Fibroblast of lung (primary cell): ENCODE results near the gene STARD3NL. TPM values are rescaled to one million over a fixed set of nuclear protein-coding genes. Genes with fewer than 3 reads are reported as not detected.
"Not testable (repeated sequence)": the region's sequence is repeated elsewhere in the genome, so short reads cannot be mapped to it uniquely, and the experiment has no call there.

Experiments used
- DNase-seq, 2 donors: peaks; one replicate each; pipeline versions ENCODE4 v3.0.0 to v3.0.0-alpha.2; 2010; ENCODE audit warnings: low read depth in 2 of 2
- H2AFZ ChIP-seq: 2 replicates; pipeline ENCODE4 v1.5.1; 2012; ENCODE audit warnings: low read length, control low read depth, inconsistent platforms
- H3K27ac ChIP-seq: 2 replicates; pipeline ENCODE4 v1.5.1; 2011; ENCODE audit warnings: low read length, control low read depth; ENCODE audit not compliant: insufficient read depth
- H3K27me3 ChIP-seq: 2 replicates; pipeline ENCODE4 v1.5.1; 2011; ENCODE audit warnings: mild to moderate bottlenecking, low read length; ENCODE audit not compliant: control insufficient read depth, insufficient read depth
- H3K36me3 ChIP-seq: 2 replicates; pipeline ENCODE4 v1.5.1; 2011; ENCODE audit warnings: low read length; ENCODE audit not compliant: control insufficient read depth, insufficient read depth
- H3K4me1 ChIP-seq: 2 replicates; pipeline ENCODE4 v1.5.1; 2011; ENCODE audit warnings: low read length; ENCODE audit not compliant: control insufficient read depth, insufficient read depth; ENCODE audit errors: extremely low read depth
- H3K4me2 ChIP-seq: 2 replicates; pipeline ENCODE4 v1.5.1; 2011; ENCODE audit warnings: low read length, control low read depth; ENCODE audit not compliant: insufficient read depth; ENCODE audit errors: extremely low read depth
- H3K4me3 ChIP-seq, 4 experiments: fragments of 200-600 bp in 1 of 4; sonication (generic) in 1 of 4; replicated peaks in 1 of 4; 2 replicates each; pipeline ENCODE4 v1.5.1; 2011 to 2016; ENCODE audit warnings: low read length in 4 of 4, low read depth in 3 of 4, mild to moderate bottlenecking in 3 of 4, control low read depth in 2 of 4, inconsistent platforms in 1 of 4, mixed read lengths in 1 of 4; ENCODE audit not compliant: insufficient read depth in 1 of 4; ENCODE audit errors: control extremely low read depth in 1 of 4
- H3K79me2 ChIP-seq: 2 replicates; pipeline ENCODE4 v1.5.1; 2012; ENCODE audit warnings: mild to moderate bottlenecking, low read length, inconsistent platforms; ENCODE audit not compliant: control insufficient read depth, insufficient read depth
- H3K9ac ChIP-seq: 2 replicates; pipeline ENCODE4 v1.5.1; 2011; ENCODE audit warnings: mild to moderate bottlenecking, low read length, control low read depth; ENCODE audit not compliant: insufficient read depth
- H3K9me3 ChIP-seq: 2 replicates; pipeline ENCODE4 v1.5.1; 2012; ENCODE audit warnings: low read depth, low read length; ENCODE audit not compliant: control insufficient read depth, insufficient read depth
- H4K20me1 ChIP-seq: 2 replicates; pipeline ENCODE4 v1.5.1; 2011; ENCODE audit warnings: low read length; ENCODE audit not compliant: control insufficient read depth, insufficient read depth; ENCODE audit errors: extremely low read depth
- CTCF ChIP-seq, 2 donors: IDR thresholded peaks in 1 of 2; conservative IDR thresholded peaks in 1 of 2; 1 replicate in 1 of 2; 2 replicates in 1 of 2; pipeline ENCODE4 v1.5.1; 2011 to 2012; ENCODE audit warnings: low read length in 2 of 2, control low read depth in 1 of 2, inconsistent platforms in 1 of 2, low read depth in 1 of 2, mild to moderate bottlenecking in 1 of 2
- EZH2 ChIP-seq: IDR thresholded peaks from 2 replicates; pipeline ENCODE4 v1.5.1; 2012; ENCODE audit warnings: low read length, control low read depth, mild to moderate bottlenecking; ENCODE audit errors: missing control alignments
- polyA plus RNA-seq, 2 donors: library from polyadenylated mRNA; depleted of rRNA in 1 of 2; stranded (reverse) in 1 of 2; unstranded in 1 of 2; fragments of >200 nt; gene quantifications; 2 replicates each; pipeline ENCODE4 v1.2.1, GENCODE V29; 2011 to 2012; ENCODE audit warnings: missing spikeins in 1 of 2
- total RNA-seq: library from RNA; depleted of rRNA; stranded (reverse); fragments of >200 nt; gene quantifications from 2 replicates; pipeline ENCODE4 v1.2.1, GENCODE V29; 2014

STARD3NL gene
- total and polyA plus RNA-seq, 2 donors (not counting 1 experiment from before 2014, with no cell fraction given): 71.9 to 105 TPM

- no peak overlapping the region for H3K27ac ChIP-seq
- no peaks in the 10 kb centered on the region for H3K36me3 ChIP-seq
- H3K4me3 ChIP-seq: no peak overlapping the region
- H3K27me3 ChIP-seq: no peaks in the 10 kb centered on the region
- no peak for DNase-seq
- no peak for TF ChIP-seq CTCF (conservative IDR thresholded peaks at IDR 0.05 in 1 of 2, IDR thresholded peaks at IDR 0.05 in 1 of 2; ENCODE audit: low read depth in 1 of 2, low read length in 2 of 2)
- no peak overlapping the region for H3K9ac ChIP-seq
- no peaks in the 10 kb centered on the region for H4K20me1 ChIP-seq
- H2AFZ ChIP-seq: no peak overlapping the region
- H3K79me2 ChIP-seq: no peaks in the 10 kb centered on the region
- H3K9me3 ChIP-seq: no peaks in the 10 kb centered on the region
- no peak overlapping the region for H3K4me2 ChIP-seq
- no peaks in the 10 kb centered on the region for H3K4me1 ChIP-seq
These were observed 67.4 kb downstream of the STARD3NL start for GRCh38 chr7:38245409-38245977.

- no peaks in the 10 kb centered on the region for H3K9me3 ChIP-seq
- no peaks in the 10 kb centered on the region for H3K36me3 ChIP-seq
- no peak overlapping the region for H3K9ac ChIP-seq
- H3K4me3 ChIP-seq: no peak overlapping the region
- H3K4me1 ChIP-seq: no peaks in the 10 kb centered on the region
- DNase-seq: no peak
- no peak overlapping the region for H3K4me2 ChIP-seq
- no peaks in the 10 kb centered on the region for H4K20me1 ChIP-seq
- no peaks in the 10 kb centered on the region for H3K27me3 ChIP-seq
- TF ChIP-seq CTCF (conservative IDR thresholded peaks at IDR 0.05 in 1 of 2, IDR thresholded peaks at IDR 0.05 in 1 of 2; ENCODE audit: low read depth in 1 of 2, low read length in 2 of 2) (no peak), EZH2 (no peak)
- no peak overlapping the region for H2AFZ ChIP-seq
- no peaks in the 10 kb centered on the region for H3K79me2 ChIP-seq
- no peak overlapping the region for H3K27ac ChIP-seq
These were observed 70.1 kb downstream of the STARD3NL start for GRCh38 chr7:38248069-38248567.

- not testable (repeated sequence) for H3K79me2 ChIP-seq, H2AFZ ChIP-seq, H3K9me3 ChIP-seq, H3K4me1 ChIP-seq, H3K9ac ChIP-seq, H3K27ac ChIP-seq, H3K36me3 ChIP-seq, H4K20me1 ChIP-seq, DNase-seq, H3K4me2 ChIP-seq, H3K27me3 ChIP-seq, H3K4me3 ChIP-seq
These were observed 71.8 kb downstream of the STARD3NL start for GRCh38 chr7:38249849-38250248.
